LNCaP clone FGC (cell line): ENCODE measurements around the gene DLX2.
A peak's percentile ranks its signal among the peaks of the same experiment; 100 is the strongest.

Experiments
- DNase-seq: peaks from one replicate; pipeline ENCODE4 v3.0.0-alpha.2; 2011; ENCODE audit warnings: low read depth
- H3K4me3 ChIP-seq: 2 replicates; pipeline ENCODE4 v1.5.1; 2011; ENCODE audit warnings: mild to moderate bottlenecking, low read depth, low read length, control low read depth
- CTCF ChIP-seq: IDR thresholded peaks from 2 replicates; pipeline ENCODE4 v1.5.1; 2012; ENCODE audit warnings: mild to moderate bottlenecking; ENCODE audit not compliant: control insufficient read depth, insufficient read depth; ENCODE audit errors: extremely low read depth

The DLX2 gene

DNA sequence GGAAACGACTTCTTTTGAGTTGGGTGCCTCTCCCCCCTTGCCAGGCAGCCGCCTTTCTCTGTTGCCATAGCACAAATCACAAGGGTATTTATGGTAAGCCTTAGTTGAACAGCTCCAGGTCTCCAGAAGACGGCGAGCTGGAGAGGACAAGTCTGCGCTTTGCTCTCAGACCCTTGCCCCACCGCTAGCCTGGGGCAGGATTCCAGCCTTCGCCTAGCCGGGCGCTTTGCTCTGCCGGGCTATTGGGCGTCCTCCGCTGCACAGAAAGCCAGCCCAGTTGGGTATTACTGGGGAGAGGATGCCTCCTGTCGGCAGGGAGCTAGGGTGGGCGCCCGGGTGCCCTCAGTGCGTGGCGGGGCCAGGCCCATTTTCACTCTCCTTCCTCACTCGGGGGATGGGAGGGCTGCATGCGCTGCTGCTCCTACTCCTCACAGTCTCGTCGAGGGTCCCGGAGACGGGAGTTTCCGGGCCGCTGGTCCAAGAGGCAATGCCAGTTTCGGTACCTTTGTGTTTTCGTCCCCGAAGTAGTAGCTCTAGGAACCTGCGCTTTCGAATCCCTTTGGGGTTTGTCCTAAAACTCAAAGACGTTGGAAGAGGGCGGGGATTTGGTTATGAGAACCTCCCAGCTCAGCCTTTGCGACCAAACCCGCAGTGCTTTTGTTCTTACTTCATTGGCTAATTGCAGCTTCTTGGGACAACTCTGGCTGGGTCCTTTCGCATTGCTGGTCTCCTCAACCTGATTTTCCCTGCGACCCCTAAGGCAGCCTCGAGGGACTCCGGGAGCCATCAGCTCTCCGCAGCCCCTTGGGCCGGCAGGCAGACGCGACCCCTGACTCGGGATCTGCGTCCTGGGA, 3.6 kb upstream of the DLX2 start:
- TF ChIP-seq CTCF = no peak
- H3K4me3 ChIP-seq = no peak overlapping the region
- no peak for DNase-seq

- DNase-seq = no peak
Measured at GRCh38 chr2:172105471-172106107, 2.9 kb upstream of the DLX2 start.

GRCh38 chr2:172103471-172104272, 972 bp upstream of the DLX2 start:
- peak; percentile 65 for DNase-seq
- TF ChIP-seq CTCF = peak; percentile 88
- H3K4me3 ChIP-seq = peak overlapping the region; percentile 60

More at GRCh38 chr2:172105471-172106107, 2.9 kb upstream of the DLX2 start:
- H3K4me3 ChIP-seq = no peak overlapping the region
- TF ChIP-seq CTCF = no peak

GRCh38 chr2:172101821-172102390, 794 bp downstream of the DLX2 start:
- DNase-seq = no peak
- TF ChIP-seq CTCF = no peak

DNA sequence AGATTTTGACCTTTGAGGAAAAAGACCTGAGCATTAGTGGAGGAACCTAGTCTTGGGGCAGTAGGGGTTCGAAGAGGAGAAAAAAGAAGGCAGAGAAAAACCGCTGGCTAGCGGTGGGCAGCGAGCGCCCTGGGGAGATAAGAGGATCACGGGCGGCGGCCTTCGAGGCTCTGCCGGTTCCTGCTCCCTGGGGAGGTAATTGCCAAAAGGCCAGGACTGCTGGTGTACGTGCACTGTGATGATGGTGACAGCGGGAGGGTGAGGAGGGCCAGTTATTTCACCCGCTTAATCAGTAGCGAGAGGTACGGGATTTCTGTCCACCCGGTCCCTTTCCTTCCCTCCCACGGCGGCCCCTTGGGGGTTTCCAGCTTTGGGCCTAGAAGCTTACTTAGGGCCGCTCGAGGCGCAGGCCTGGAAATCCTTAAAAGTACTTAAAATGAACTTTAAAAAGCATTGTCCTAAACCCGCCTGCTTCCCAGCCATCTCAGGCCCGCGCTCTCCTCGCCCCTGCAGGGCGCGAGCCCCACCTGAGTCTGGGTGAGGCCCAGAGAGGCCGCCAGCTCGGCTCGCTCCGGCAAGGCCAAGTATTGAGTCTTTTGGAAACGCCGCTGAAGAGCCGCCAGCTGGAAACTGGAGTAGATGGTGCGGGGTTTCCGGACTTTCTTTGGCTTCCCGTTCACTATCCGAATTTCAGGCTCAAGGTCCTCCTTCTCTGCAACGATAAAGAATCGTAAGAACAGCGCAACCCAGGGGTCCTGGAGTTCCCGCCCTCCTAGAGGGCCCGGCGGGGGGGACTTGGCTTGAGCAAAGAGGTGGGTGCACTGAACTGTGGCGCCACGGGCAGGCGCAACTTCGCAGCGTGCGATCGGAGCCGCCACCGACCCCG, 1.5 kb downstream of the DLX2 start:
- H3K4me3 ChIP-seq = no peak overlapping the region
- DNase-seq = no peak
- TF ChIP-seq CTCF = no peak

More at GRCh38 chr2:172101821-172102390, 794 bp downstream of the DLX2 start:
- peak overlapping the region; percentile 60 for H3K4me3 ChIP-seq
